GM21723 (cell line): ENCODE results near the gene PPIC.
"Not testable (repeated sequence)": the region's sequence is repeated elsewhere in the genome, so short reads cannot be mapped to it uniquely, and the experiment has no call there.

ENCODE experiments used
- ATAC-seq: cut with Tn5 transposase; IDR thresholded peaks from one replicate; pipeline ENCODE4 v1.9.1; 2021; ENCODE audit warnings: mild to moderate bottlenecking, moderate library complexity; ENCODE audit not compliant: unreplicated experiment

PPIC gene

DNA sequence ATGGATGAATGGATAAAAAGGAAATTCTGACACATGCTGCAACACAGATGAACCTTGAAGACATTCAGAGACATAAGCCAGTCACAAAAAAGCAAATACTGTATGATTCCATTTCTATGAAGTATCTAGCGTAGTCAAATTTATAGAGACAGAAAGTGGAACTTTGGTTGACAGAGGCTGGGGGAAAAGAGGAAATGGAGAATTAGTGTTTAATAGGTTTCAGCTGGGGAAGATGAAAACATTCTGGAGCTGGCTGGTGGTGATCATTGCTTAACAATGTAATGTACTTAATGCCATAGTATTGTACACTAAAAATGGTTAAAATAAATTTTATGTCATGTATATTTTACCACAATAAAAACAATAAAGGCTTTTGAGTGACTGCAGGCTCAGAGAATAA lies 24.2 kb downstream of the PPIC start:
- no peak for ATAC-seq

DNA sequence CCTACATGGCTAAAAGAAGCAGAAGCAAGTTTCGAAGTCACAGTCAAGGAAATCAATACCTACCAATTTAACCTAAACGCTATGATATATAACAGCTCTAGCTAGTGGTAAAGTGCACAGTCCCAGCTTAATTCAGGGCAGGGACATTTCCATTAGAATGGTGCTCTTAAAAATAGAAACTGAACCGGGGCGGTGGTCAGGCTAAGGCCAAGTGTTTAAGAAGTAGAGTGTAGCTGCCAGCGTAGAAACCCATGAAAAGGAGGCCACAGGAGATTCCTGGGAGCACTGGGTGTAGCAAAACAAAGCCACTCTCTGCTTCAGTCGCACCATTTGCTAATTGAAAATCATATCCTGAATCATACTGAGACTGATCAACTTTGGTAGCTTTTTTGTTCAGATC lies 28.8 kb downstream of the PPIC start:
- no peak for ATAC-seq

DNA sequence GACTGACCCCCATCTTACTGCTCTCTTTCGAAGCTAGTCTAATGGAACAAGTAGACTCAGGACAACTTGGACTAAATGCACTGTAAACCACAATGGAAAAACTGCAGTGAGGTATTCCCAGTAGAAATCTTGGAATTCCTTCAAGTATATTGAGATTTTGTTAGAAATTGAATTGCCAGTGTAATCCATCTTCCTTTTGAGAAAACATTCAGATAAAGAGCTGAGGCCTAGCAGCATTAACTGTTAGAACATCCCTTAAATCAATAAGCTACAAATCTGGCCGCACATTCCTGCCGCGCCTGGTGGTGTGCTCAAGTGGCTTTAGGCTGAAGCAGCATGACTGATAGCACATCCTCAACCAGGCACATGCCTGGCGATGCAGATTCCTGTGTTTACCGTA lies 29.3 kb downstream of the PPIC start:
- no peak for ATAC-seq

DNA sequence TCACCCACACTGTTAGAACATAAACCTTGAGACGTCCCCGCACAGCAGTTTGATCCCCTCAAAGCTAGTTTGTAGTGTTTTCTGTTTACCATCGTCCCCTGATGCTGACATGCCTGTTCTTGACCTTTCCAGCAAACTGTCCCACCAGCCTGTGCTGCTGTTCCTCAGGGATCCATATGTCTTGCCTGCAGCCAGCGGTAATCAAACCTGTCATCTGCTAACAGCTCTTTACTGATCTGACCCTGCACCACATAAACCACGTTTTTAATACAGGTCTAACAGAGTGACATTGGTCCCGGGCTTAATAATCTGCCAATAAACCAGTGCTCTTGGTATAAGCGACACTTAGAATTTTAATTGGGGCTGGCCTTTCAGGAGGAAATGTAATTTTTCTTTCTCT lies 34.7 kb downstream of the PPIC start:
- no peak for ATAC-seq

DNA sequence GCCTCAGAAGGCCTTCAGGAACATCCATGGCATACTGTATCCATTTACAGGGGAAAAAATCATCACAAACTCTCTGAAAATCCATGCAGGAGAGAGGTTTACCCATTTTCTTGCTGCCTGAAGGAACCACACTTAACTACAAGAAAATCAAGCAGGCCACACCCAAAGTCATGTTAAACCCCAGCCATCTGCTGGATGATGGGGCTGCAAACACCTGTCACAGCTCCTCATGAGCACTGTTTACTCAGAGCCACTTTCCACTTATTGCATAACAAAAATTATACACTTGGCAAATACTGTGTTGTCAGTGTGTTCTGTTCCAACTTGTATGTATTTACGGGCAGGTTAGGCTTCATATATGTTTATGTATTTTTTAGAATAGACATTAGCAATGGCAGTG lies 35.8 kb downstream of the PPIC start:
- no peak for ATAC-seq

DNA sequence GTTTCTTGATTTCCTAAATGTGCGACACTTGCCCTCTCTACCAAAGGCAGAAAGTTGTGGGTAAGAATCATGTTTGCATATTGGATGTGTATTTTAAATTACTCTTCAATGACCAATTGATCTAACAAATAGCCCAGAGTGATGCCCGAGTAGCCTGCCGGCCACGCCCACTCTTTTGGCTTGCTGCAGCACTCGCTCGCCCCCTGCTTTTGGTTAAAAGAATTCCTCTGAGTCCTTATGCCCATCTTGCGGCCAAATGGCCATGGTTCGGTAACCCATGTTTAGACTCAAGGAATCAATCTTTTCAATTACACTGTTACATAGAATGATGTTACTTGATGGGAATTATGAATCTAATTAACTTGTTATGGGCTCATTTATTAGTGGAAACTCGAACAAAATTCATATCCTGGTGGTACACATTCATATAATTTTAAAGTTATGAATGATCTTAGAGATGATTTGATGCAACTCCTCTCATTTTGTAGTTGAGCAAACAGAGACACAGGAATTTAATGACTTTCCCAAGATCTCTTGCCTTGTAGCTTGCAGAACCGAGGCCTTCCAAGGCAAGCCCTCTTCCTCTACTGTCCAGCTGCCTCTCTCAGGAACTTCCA lies 36.5 kb downstream of the PPIC start:
- ATAC-seq: peak; percentile 97

DNA sequence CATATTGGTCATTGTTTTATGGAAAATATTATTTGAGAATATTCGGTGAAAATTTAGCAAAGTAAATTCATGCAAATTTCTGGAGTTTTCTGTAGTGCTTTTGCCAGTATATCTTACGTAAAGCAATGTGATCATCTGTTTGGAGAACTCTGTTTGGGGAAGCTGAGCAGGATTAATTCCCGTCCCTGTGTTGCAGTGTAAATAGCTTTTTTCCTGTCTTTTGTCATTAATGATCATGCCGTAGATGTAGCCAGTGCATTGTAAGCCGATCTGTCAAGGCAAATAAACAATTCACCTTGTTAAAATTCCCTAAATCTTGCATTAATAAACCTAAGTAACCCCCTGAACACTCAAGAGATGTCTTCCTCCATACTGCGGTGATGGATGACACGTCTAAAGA lies 39.2 kb downstream of the PPIC start:
- ATAC-seq: no peak

DNA sequence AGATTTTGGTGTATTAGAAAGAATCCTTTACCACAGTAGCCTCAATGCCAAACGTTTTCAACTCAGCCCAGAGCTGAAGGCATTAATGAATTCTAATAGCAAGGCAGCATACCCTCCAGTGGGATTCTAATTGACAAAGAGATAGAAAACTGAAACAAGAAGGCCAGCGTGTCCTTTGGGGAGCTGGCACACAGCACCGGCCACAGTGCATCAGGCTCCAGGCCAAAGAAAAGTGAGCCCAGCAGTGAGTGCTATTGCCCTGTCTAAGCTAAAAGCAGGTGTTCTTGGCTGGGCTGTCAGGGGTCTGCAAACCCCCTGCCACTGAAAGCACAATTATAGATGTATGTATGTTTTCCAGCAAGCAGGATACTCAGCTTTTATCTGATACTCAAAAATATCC lies 40.4 kb downstream of the PPIC start:
- ATAC-seq: no peak

DNA sequence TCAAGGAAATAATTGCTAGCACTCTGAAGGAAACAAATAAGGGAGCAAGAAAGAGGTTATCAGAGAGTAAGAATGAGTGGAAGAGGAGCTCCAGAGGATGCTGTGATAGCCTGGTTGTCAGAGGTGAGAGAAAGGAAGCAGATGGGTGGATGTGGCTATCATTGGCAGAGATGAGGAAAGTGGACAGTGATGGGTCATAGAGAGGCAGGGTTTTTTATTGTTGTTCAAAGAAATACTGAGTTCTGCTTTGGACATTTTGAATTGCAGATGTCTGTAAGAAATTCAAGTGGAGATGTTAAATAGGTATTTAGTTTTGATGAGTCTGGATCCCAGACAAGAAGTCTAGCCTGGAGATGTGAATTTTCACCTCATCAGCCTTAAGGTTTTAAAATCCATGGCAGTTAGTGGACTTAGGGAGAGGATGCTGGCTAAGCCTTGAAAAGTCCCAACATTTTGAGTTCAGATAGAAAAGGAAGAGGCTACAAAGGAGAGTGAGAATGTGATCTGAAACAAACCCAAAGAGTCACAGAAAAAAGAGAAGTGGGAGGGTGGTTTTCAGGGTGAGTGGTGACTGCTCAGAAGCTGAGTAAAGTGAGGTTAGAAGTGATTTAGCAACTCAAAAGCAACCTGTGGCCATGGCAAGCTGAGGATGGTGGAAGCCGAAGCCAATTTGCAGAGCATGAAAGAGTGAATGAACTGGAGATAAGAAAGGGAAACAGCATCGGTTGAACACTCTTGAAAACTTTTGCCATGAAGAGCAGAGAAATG lies 50.4 kb downstream of the PPIC start:
- peak; percentile 98 for ATAC-seq

DNA sequence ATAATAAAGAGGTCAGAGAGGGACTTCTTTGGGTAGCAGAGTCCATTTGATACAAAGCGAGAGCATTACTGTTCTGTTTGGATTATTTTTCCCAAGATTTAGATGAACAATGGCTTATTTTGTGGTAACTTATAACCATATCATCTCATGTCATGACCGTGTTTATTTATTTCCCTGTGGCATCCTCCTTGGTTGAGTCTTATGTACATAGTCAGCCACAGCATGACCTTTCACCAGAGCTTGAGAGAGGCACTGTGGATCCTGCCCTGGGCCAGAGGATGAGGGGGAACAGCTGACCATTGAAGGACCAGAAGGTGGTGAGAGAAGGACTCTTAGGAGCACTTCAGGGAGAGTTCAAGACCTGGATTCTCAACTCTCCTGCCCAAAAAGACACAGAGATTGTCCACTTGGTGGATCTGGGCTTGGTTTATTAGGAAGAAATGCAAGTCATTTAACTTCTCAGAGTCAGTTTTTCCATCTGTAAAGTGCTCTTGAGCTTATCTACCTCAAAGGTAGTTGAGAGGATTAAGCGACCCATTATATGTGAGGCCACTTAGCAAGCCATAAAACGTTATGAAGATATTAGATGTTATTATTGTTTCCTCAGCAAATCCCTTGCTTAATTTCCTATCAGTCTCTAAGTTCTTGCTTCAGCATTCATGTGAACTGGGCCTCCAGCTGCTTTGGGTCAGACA lies 51.4 kb downstream of the PPIC start:
- no peak for ATAC-seq

DNA sequence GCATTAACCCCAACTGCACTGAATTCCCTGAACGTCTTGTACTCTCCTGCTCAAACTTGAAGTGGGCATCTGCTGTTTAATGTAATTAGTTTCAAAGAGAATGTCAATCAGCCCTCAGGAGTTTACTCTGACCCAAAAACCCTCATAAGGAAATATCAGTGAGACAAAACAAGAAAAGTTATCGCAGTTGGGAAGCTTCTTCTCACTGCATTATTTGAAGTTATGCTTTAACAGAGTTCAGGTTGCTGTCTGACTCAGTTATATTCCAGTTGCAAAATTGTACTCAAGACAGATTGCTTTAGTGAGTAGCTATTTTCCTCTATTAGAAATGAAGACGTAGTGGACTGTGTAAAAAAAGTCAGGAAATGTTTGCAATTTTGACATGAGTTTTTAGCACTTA lies 52.1 kb downstream of the PPIC start:
- ATAC-seq: no peak

DNA sequence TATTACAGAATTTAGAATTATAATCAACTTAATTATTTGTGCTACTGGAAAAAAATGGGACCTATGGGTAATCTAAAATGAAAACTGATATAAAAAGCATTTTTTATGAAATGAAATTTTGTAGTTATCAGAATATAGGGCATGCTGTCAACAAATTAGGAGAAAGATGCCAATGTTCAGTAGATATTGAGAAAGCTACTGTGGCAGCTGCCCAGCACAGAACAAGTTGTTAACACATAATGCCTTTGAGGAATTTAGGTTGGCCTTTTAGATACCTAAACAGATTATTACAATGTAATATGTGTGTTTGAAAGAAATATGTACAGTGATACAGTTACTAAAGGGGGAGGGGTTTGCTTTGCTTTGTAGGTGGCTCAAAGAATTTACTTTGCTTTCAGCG lies 54.1 kb downstream of the PPIC start:
- ATAC-seq: no peak

DNA sequence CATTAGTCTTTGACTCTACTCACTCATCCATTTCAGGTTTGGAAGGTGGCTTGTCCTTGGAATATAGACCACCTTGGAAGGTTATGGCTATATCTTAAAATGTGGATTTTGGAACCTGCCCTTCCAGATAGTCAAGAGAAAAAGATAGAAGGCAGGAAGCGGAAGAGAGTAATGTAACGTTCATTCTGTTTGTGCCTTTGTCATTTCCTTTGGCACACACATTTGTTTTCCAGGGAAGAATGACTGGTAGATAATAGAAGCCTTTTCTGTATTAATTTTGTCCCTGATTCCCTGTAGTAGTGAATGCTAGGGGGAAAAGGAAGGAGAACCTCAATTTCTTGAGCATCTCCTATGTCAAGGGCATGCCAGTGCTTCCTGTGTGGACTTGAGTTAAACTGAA lies 54.7 kb downstream of the PPIC start:
- no peak for ATAC-seq

DNA sequence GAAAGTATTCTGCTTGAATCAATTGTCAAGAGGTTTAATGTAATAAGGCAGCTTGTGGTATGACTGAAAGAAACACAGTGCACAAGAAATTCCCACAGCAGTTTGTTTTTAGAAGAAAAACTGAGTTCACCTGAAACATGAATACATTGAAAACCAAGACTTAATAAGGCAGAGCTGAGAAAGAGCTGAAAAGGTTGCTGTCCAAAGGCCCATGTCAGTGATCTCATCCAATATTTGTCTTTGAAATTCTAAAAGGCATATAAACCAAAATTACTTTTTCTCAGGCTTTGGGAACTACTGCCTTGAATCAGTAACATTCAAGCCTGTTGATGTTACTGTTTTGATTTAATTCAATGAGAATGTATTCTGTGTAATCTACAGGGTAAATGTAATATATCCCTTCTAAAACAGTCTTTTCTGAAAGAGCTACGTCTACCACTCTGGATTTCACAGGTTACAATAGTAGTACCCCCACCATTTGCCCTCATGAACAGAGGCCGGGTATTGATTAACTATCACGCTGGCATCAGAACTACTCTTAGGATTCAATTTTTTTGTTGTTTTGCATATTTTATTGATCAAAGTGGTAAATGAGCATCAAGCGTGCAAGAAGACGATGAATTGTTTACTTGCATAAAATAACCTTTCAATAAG lies 57.8 kb downstream of the PPIC start:
- ATAC-seq: no peak

DNA sequence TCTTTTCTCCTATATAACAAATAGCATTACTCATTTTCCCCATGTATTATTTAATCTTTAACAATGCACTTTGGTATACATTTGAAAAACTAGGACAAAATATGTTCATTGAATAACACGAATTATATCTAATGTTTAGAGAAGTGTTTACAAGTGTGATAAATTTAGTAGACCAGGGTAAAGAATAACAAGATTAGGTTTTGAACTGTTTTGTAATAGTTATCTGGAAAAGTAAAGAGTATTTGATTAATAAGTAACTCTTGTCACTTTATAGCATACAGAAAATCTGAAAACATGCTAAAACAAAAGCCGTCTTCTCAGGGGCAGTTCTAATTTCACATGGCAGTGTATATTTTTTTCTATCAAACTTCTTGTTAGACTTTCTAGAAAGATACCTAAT lies 58.5 kb downstream of the PPIC start:
- no peak for ATAC-seq

DNA sequence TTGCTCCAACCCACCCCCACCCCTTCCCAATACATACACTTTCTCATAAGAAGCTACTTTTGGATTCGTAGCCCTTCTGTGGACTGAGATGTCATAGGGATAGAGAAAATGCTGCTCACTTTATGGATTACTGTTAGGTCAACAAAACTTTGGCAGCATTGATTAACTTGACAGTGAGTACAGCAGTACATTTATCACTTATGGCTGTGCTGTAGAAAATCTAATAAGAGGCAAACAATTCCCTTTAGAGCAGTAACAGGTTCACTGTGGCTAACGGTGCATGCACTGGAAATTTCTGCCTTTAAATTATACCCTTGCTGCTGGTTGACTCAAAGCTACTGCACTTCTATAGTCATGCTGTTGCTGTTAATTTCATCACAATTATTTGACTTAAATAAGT lies 59.2 kb downstream of the PPIC start:
- no peak for ATAC-seq

DNA sequence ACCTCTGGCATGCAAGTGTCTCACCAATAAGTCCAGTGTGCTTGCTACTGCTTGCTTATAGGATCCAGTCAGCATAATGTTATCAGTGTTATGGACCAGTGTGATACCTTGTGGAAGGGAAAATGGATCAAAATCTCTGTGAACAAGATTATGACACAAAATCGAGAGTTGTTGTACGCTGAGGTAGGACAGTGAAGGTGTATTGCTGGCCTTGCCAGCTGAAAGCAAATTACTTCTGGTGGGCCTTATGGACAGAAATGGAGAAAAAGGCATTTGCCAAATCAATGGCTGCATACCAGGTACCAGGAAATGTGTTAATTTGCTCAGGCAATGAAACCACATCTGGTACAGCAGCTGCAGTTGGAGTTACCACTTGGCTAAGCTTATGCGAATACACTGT lies 62.3 kb downstream of the PPIC start:
- ATAC-seq: not testable (repeated sequence)

DNA sequence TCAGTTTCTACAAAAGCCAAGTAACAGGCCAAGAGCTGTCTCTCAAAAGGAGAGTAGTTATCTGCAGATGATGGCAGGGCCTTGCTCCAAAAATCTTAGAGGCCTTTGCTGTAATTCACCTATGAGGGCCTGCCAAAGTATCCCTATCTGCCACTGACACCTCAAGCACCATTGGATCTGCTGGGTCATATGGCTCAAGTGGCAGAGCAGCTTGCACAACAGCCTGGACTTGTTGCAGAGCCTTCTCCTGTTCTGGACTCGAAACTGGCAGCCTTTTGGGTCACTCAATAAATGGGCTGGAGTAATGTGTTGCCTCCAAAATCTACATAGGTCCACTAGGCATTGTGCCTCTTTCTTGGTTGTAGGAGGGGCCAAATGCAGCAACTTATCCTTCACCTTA lies 62.8 kb downstream of the PPIC start:
- ATAC-seq: not testable (repeated sequence)
